Ovary (tissue), 3 donors: ENCODE data around the gene HMGN5.

Source experiments
- CTCF ChIP-seq, 3 donors: fragments of 450-650 bp in 2 of 3; fragments of 200-600 bp in 1 of 3; IDR thresholded peaks; one replicate each; pipeline versions ENCODE4 v1.5.1 to v1.8.0; 2016 to 2022; ENCODE audit warnings: antibody characterized with exemption in 3 of 3, mild to moderate bottlenecking in 1 of 3
- EP300 ChIP-seq: sonication (generic); formaldehyde crosslinking; IDR thresholded peaks from one replicate; pipeline ENCODE4 v1.6.1; 2017; ENCODE audit warnings: antibody characterized with exemption
- POLR2A ChIP-seq: fragments of 450-650 bp; IDR thresholded peaks from one replicate; pipeline ENCODE4 v1.6.1; 2017; ENCODE audit warnings: antibody characterized with exemption, mild to moderate bottlenecking, moderate library complexity
- donor health status: DM: no; HTN: no; CAD: no.

- no peak for TF ChIP-seq POLR2A
- no peak for TF ChIP-seq CTCF (IDR thresholded peaks at IDR 0.05)
- no peak for TF ChIP-seq EP300
Measured at GRCh38 chrX:81121513-81122363, 80.0 kb downstream of the HMGN5 start.
